GM21825 (cell line): ENCODE data around the gene TSPAN11.
"Not testable (repeated sequence)": the region's sequence is repeated elsewhere in the genome, so short reads cannot be mapped to it uniquely, and the experiment has no call there.

Experiments
- ATAC-seq: cut with Tn5 transposase; IDR thresholded peaks from one replicate; pipeline ENCODE4 v1.9.1; 2021; ENCODE audit warnings: mild to moderate bottlenecking, moderate library complexity; ENCODE audit not compliant: unreplicated experiment

Gene TSPAN11

GRCh38 chr12:31000751-31001150 is 74.2 kb downstream of the TSPAN11 start:
- no peak for ATAC-seq

- ATAC-seq, result no peak
Observed at GRCh38 chr12:31001581-31002360, 75.2 kb downstream of the TSPAN11 start.

- no peak for ATAC-seq
Observed at GRCh38 chr12:31002361-31002725, 75.8 kb downstream of the TSPAN11 start.

DNA sequence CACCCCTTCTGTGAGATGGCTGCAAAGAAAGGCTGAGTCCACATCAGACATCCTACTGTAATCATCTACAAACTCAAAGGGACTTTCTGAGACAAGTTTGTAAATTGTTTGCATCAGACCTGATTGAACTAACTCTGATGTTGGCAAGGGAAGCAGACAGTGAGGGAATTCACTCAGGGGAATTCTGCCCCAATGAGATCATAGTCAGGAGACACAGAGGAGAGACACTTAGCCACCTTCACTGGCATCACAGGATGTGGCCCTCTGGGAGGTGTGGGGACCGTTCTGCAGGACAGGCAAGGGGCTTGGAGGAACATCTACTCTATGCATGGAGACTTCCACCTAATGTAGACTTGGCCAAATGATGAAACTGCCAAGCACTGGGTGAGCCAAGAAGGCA is 76.5 kb downstream of the TSPAN11 start:
- no peak for ATAC-seq

DNA sequence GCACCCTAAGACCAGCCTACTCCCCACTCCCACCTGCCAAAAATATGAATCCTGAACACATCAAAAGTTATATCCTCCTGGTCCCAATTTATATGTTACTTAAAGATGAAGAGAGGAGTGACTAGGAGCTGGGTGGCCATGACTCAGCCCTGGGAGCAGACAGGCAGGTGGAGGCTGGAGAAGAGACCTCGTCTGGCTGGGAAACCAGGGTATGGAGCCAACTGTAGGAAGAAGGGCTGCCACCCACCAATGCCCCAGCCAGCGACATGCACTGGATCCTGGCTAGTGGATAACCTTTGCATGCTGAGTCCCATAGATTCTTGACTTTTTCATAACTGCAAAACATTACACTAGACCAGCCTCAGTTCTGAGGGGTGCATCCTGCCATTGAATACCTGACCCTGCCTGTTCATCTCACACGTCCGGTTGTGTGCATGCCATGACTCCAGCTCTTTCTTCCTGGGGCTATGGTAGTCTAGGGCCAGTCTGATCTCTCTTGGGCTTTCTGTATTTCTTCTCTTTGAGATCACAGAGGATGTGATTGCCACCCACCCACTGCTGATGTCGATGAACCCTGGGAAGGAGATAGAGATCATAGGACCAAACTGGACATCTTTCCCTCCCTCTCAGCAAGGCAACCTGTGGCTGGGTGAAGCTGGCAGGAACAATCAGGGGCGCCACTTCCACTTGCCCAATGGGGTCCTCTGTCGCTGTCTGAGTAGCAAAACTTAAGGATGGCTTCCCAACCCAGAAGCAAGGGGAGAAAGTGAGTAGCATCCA is 77.5 kb downstream of the TSPAN11 start:
- ATAC-seq, result no peak

- no peak for ATAC-seq
Observed at GRCh38 chr12:31004666-31005065, 78.1 kb downstream of the TSPAN11 start.

GRCh38 chr12:31005256-31005943 is 78.9 kb downstream of the TSPAN11 start:
- no peak for ATAC-seq

DNA sequence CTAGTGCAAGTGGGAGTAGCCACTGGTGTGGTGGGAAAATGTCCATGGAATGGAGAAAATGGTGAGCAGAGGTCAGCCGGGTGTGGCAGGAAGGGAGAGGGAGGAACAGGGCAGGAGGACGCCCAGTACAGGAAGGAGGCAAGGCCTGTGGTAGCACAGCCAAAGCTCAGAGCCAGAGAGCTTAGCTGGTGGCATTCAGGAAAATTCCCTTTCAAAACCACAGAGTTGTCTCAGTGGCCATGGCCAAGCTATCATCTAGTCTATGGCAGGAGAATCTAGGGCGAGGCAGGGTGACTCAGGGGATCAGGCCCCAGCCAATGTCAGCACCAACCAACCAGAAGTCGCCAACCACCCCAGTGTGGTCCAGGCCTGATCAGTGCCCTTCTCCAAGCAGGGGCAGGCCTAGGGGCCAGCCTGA is 79.4 kb downstream of the TSPAN11 start:
- no peak for ATAC-seq

- ATAC-seq, result no peak
Observed at GRCh38 chr12:31006416-31007152, 80.0 kb downstream of the TSPAN11 start.

DNA sequence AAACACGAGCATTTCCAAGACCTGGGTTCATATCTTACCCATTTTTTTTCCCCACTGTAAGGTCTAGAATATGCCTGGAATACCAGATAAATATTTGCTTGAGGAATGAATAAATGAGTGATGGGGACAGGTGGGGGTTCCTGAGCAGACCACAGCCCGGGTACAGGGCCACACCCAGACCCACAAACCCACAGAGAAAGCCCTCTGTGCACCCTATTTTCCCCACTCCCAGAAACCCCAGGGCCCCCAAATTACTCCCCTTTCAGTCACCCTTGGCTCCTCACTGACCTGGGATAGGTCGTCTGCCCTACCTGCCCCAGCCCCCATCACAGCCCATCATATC is 80.6 kb downstream of the TSPAN11 start:
- no peak for ATAC-seq

GRCh38 chr12:31007636-31008175 is 81.2 kb downstream of the TSPAN11 start:
- no peak for ATAC-seq

DNA sequence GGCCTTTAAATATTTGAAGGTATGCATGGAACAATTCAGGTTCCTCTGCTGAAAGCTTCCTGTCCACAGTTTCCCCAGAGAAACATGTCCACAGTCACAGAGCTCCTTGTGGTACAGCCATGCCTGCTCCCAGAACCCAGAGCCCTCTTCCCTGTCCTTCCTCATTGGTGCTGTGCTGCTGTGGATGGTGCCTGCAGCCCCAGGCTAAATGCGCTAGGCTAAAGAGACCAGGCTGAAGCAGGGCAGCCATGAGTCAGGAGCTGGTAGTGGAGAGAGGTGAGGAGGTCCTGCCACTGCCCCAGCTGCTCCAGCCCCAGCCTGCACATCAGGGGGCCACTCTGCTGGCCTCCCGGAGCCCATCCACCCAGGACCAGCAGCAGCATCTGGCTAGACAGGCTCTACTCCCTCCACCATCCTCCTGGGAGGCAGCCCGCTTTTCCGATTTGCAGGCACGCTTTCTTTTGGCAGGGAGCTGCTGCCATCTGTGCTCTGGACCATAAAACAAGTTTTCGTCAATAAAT is 81.8 kb downstream of the TSPAN11 start:
- no peak for ATAC-seq

GRCh38 chr12:31008961-31009840 is 82.7 kb downstream of the TSPAN11 start:
- ATAC-seq, result no peak

- ATAC-seq, result no peak
Observed at GRCh38 chr12:31009976-31010375, 83.4 kb downstream of the TSPAN11 start.

GRCh38 chr12:31011336-31011735 is 84.8 kb downstream of the TSPAN11 start:
- no peak for ATAC-seq

GRCh38 chr12:31011746-31012566 is 85.4 kb downstream of the TSPAN11 start:
- no peak for ATAC-seq

DNA sequence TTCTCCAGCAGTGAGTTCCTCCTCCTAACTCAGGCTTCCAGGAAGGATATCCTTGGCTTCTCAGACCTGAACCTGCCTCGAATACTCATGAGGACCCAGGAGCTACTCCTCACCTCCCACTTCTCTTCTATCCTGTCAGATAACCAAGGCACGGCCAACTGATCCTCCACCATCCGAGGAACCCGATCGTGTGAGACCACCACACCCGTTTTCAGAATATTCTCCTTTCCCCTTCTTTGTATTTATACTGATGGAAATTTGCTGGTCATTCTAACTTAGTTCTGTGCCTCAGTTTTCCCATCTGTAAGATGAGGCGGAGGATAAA is 86.0 kb downstream of the TSPAN11 start:
- not testable (repeated sequence) for ATAC-seq

DNA sequence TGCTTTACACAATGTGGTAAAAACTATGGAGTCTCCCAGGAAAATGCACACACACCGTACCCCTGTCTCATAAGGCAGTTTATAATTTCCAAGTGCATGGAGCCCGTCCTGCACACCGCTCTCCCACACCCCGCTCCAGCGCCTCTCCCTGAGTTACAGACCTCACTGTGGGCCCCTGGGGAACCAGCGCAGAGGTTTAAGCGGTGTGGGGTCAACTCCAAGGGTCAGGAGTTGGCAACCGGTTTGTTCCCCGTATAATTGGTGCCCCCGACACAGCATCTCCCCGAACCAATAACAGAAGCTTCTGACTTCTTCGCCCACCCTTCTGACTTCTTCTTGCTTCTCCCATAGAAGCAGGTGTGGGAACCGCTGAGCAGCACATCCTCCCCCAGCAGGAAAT is 88.7 kb downstream of the TSPAN11 start:
- no peak for ATAC-seq

DNA sequence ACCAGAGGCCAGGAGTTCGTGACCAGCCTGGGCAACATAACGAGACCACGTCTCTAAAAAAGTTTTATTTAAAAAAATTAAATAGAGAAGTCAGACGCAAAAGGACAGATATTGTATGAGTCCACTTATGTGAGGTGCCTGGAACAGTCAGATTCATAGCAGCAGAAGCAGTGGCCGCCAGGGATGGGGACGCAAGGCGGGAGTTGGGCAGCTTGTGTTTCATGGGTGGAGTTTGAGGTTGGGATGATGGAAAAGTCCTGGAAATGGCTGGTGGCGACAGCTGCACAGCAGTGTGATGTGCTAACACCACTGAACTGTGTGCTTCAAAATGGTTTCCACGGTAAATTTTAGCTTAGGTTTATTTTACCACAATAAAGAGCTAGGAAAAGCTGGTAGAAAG is 89.5 kb downstream of the TSPAN11 start:
- no peak for ATAC-seq
